HG03571 (cell line): Measurements from ENCODE around the gene PPP1R13B.
A peak's percentile ranks its signal among the peaks of the same experiment; 100 is the strongest.
"Not testable (repeated sequence)": the region's sequence is repeated elsewhere in the genome, so short reads cannot be mapped to it uniquely, and the experiment has no call there.

ENCODE experiments used
- ATAC-seq: cut with Tn5 transposase; IDR thresholded peaks from one replicate; pipeline ENCODE4 v1.9.1; 2021; ENCODE audit not compliant: unreplicated experiment

PPP1R13B gene

GRCh38 chr14:103801459-103801858, 45.9 kb downstream of the PPP1R13B start:
- no peak for ATAC-seq

GRCh38 chr14:103793192-103793591, 54.2 kb downstream of the PPP1R13B start:
- not testable (repeated sequence) for ATAC-seq

DNA sequence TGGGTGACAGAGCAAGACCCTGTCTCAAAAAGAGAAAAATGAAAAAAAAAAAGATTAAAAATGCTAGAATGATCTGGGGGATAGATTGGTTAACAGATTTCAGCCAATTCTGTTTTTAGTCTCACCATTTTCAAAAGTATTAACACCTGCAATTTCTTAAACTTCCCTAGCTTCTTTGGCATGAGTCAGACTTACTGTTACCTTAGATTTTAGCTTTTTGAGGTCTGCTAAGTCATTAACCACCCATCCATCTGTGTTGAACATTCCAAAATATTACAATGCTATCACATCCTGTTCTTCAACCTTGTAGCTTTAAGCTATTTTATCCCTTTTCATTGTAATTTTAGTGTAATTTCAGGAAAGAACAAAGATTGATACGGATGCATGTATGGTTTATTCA, 59.3 kb downstream of the PPP1R13B start:
- no peak for ATAC-seq

- no peak for ATAC-seq
Measured at GRCh38 chr14:103782376-103782775, 65.0 kb downstream of the PPP1R13B start.

GRCh38 chr14:103776319-103776718, 71.1 kb downstream of the PPP1R13B start:
- not testable (repeated sequence) for ATAC-seq

- no peak for ATAC-seq
Measured at GRCh38 chr14:103775506-103775905, 71.9 kb downstream of the PPP1R13B start.

DNA sequence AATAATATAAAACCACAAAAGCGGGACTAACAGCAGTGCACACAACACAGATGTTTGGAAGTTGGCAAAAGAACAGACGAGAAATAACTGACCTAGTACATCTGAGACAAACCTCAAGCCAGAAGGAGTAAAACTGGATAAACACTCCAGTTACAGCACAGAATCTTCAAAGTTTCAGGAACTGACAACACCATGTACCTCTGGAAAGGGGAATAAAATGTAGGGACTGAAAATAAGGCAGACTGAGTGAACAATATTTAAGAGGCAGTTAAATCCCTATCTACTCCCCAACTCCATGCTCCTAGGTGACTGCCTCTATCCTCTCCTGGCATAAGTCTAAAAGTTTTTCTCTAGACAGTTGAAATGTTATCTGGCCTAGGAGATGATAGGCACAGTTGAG, 73.9 kb downstream of the PPP1R13B start:
- no peak for ATAC-seq

DNA sequence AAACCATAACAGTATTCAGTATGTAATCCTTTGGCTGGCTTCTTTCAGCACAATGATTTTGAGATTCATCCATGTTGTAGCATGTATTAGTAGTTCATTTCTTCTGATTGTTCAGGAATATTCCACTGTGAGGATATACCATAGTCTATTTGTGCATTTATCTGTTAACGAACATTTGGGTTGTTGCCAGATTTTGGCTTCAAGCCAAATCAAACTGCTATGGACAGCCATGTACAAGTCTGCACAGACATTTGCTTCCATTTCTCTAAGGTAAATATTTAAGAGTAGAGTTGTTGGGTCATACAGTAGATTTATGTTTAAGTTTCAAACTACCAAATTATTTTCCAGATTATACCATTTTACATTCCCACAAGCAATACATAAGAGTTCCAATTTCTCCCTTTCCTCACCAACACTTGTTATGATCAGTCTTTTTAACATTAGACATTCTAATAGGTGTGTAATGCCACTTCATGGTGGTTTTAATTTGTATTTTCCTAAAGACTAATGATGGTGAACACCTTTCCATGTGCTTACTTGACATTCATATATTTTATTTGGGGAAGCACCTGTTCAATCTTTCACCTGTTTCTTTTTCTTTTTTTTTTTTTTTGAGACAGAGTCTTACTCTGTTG, 75.2 kb downstream of the PPP1R13B start:
- no peak for ATAC-seq

GRCh38 chr14:103770902-103771301, 76.5 kb downstream of the PPP1R13B start:
- ATAC-seq, result no peak

GRCh38 chr14:103770500-103770899, 76.9 kb downstream of the PPP1R13B start:
- no peak for ATAC-seq

DNA sequence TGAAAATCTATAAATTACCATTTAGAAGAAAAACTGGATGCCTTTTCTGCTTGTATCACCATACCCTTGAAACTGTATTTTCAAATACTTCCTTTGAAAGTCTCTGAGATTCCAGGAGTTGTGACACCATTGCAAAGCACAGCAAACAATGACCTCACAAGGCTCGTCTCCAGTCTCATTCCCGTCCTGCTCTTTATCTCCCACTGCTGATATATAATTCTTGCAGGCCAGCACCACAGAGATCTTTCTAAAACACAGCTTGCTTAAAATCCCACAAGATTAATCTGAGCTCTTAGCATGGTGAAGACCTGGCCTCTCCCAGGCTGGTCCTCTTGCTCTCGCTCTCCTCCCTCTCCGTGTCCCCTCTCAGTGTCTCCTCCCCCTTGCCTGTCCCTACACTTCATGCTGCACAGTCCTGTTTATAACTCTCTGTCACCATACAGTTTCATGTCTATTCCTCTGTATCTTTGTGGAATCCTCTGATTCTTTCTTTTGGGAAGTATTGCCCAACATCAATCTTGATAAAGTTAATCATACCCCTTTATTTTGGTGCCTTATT, 80.0 kb downstream of the PPP1R13B start:
- ATAC-seq, result no peak

GRCh38 chr14:103765526-103765925, 81.8 kb downstream of the PPP1R13B start:
- no peak for ATAC-seq

GRCh38 chr14:103763730-103764488, 83.5 kb downstream of the PPP1R13B start:
- ATAC-seq, result peak; percentile 70

DNA sequence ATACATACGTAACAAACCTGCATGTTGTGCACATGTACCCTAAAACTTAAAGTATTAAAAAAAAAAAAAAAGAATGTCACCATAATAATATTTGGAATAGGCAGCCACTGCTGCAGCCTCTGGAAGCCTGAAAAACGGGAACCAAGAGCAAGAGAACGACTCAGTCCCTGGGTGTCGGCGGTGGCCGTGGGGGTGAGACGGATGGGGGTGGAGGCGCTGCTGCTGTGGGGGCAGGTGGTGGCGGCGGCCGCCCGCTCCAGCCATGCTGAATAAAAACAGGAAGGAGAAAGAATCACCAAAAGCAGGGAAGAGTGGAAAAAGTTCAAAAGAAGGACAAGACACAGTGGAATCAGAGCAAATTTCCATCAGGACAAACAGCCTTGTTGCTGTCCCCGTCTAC, 84.8 kb downstream of the PPP1R13B start:
- ATAC-seq, result no peak

GRCh38 chr14:103762036-103762435, 85.3 kb downstream of the PPP1R13B start:
- no peak for ATAC-seq

DNA sequence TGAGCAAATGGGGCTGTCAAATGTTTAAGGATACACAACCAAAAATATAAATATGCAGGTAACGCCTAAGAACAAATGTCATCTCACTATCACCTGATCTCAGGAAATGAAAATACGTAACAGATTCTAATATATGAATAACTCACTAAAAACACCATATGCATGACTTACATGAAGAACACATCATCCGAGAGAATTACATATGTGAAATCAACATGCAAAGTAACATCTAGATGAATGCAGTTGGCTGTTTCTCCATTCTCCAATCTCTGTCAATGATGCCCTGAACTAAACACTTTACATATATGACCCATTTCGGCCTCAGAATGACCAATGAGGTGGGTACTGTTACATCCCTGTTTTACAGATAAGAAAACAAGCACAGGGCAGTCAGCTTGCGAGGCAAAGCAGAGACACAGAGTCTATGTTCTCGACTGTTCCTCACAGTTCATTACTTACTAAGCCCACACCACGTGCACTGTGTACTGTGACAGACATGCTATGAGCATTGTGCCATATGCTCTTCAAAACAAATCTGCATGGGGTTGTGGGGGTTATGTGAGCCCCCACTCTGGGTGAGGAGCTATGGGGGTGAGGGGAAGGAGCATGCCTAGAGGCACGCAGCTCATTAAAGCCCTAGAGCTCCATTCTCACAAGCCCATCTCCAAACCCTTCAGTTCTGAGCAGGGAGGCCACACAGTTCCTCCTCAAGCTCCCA, 89.2 kb downstream of the PPP1R13B start:
- no peak for ATAC-seq

GRCh38 chr14:103755060-103755459, 92.3 kb downstream of the PPP1R13B start:
- no peak for ATAC-seq

DNA sequence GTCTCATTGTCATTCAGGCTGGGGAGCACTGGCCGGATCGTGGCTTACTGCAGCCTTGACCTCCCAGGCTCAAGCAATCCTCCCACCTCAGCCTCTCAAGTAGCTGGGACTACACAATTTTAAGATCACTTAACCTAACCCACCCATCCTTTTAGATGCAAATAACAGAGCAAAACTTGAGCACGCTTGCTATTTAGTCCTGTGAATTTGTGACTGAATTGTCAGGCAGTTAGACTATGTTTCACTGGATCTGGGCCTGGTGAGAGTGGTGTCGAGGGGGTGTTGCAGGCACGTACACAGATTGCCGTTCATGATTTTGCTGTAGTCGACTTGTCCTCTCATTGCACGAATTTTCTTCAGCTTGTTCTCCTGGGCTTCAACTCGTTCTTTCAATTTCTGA, 93.6 kb downstream of the PPP1R13B start:
- no peak for ATAC-seq

DNA sequence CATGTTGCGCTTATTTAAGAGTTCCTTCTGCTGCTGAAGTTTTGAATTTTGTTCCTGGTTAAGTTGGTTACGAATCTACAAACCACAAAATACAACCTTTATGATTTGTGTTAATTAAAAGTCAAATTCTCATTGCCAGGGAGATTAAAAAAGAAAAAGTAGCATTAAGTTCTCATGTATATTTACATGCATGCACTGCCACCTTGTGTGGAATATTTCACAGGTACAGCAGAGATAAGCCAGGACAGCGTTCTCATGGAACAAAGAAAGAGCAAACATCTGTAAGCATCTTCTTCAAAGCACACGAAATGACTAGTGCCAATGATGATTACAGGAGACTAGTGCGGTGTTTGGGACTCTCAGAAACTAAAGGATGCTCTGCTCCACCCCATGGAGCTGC, 97.5 kb downstream of the PPP1R13B start:
- no peak for ATAC-seq

DNA sequence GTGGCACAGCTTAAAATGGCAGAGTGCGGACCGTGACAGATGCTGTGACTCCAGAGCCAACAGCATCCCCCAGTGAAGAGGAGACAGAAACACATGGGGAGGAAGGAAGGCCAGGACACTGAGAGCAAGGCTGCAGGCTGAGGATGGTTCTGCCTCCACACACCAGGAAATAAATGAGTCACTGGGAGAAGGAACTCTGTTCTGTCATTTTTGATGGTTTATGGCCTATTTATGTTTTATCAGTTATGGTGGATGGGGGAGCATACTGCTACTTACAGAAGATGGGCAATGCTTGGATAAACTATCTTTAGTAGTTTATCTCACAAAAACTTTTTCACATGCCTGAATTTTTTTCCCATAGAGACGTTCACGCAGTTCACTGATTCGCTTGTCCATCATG, 97.9 kb downstream of the PPP1R13B start:
- ATAC-seq, result no peak

DNA sequence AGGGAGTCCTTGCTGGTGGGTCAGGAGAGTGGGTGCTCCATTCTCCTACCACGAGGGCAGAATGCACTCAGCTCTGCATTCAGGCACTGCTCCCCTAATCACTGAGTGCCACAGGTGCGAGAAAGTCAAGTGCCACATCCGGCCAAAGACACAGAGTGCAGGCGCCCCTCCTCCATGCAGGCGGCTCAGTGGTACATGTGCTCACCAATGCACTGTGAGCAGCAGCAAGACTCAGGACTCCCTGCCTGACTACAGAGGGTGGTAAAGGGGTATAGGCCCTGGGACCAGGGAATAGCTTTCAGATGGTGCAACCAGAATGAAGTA, 98.9 kb downstream of the PPP1R13B start:
- ATAC-seq, result no peak

DNA sequence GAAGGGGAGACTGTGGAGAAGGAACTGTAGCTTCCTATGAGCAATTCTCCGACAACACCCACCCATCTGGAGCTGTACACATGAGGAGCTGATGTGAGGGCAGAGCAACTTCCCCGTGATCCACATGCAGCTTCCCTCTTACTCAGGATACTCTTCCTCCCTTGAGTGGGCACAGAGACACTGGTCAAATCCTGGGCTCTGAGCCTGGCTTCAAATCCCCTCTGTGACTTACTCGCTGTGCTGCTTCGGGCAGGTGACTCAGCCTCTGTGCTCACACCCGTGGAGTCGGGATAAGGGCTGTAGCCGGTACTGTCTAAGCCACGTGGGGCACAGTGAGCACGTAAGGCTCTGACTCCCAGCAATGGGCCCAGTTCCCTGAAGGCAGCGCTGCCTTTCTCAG, 100.7 kb downstream of the PPP1R13B start:
- ATAC-seq, result no peak
